ENCODE measurements around the gene SAMD8. TPM values are rescaled to one million over a fixed set of nuclear protein-coding genes. Genes with fewer than 3 reads are reported as not detected.

SAMD8 gene
- total and polyA plus RNA-seq, 2 donors (not counting 3 experiments of a cell fraction or from before 2014, with no cell fraction given) = 19.6 to 22.8 TPM

GRCh38 chr10:75061709-75062505 is 49.5 kb upstream of the SAMD8 start:
- Histone ChIP-seq H3K4me3 (replicated peaks in 1 of 3; ENCODE audit: insufficient read depth in 1 of 3, low read depth in 1 of 3, low read length in 3 of 3) (no peak overlapping the region), H3K4me1 (ENCODE audit: control insufficient read depth, extremely low read depth, insufficient read depth, low read length) (no peaks in the 10 kb centered on the region), H3K9ac (replicated peaks; ENCODE audit: extremely low read depth, insufficient read depth, low read length) (no peak overlapping the region), H3K27ac (ENCODE audit: insufficient read depth, low read depth, low read length) (no peak overlapping the region), H3K9me1 (replicated peaks; ENCODE audit: control insufficient read depth, extremely low read depth, insufficient read depth, low read length) (no peaks in the 10 kb centered on the region), H2AFZ (ENCODE audit: low read depth, low read length) (no peak overlapping the region), H3K27me3 (ENCODE audit: control insufficient read depth in 2 of 2, insufficient read depth in 2 of 2, low read length in 2 of 2) (no peaks in the 10 kb centered on the region), H3K36me3 (ENCODE audit: control insufficient read depth in 2 of 2, extremely low read depth in 1 of 2, insufficient read depth in 2 of 2, low read length in 2 of 2) (no peaks in the 10 kb centered on the region), H4K20me1 (replicated peaks; ENCODE audit: control insufficient read depth, extremely low read depth, insufficient read depth, low read length) (no peaks in the 10 kb centered on the region), H3K9me3 (replicated peaks; ENCODE audit: control insufficient read depth, insufficient read depth, low read length) (no peaks in the 10 kb centered on the region), H3K79me2 (ENCODE audit: control insufficient read depth, insufficient read depth, low read length) (no peaks in the 10 kb centered on the region), H3K4me2 (ENCODE audit: insufficient read depth, low read length) (no peak overlapping the region)
- dilution Hi-C loops (cut with MboI; ENCODE audit: extremely low pct_ligation_motif_present, low sequenced_read_pairs) = no loop called here
- TF ChIP-seq EZH2 (IDR thresholded peaks at IDR 0.05; ENCODE audit: borderline replicate concordance, low read depth, low read length, severe bottlenecking) (no peak), GATA2 (IDR thresholded peaks at IDR 0.05; ENCODE audit: insufficient read depth, insufficient read length, low read depth, low read length) (no peak)
- POLR2A ChIA-PET = no interaction called here
- DNase-seq (ENCODE audit: low read depth, low spot score) (no peak), FAIRE-seq (no peak)
- no TSS peak for BruUV-seq (replicated peaks)
- intact Hi-C loops (cut with micrococcal nuclease) = no loop called here
- CTCF ChIA-PET = interaction anchor here (0.7 kb wide), 1 partner anchor 9 kb away, joined by 4 read pairs; no protein-coding TSS in a partner anchor

DNA sequence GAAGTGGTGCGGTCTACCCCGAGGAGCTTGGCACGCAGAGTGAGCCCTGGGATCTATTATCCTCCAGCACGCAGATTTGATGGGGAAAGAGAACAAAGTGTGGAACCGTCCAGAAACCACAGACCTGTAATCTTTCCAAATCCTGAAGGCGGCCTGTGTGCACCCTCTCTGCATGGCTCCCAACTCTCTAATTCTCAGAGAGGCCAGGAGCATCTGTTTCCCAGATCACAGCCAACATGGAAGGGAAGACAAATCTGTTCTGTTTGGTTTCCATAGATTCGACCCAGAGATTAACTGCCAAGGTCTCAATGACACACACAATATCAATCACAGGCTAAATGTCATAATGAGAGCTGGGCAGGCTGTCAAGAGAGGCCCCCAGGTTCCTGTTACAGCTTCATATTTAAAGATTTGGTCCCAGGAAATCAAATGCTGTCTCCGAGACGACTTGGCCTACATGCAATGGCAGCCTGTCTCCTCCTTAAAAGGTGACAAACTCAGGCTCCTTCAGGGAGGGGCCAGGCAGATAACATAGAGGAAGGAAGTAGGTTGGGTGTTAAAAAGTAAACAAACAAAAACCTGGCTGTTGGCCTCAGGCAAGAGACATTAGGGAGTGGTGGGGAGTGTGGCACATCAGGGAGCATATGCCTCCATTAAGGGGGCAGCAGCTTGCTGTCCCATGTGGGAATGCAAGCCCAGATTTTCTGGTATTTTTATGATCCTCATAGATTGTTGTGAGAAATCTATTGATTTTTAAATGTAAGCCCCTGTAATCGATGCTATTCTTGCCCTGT is 48.8 kb upstream of the SAMD8 start:
- Histone ChIP-seq H2AFZ (ENCODE audit: low read depth, low read length) (no peak overlapping the region), H3K4me2 (ENCODE audit: insufficient read depth, low read length) (no peak overlapping the region), H3K79me2 (ENCODE audit: control insufficient read depth, insufficient read depth, low read length) (no peaks in the 10 kb centered on the region), H3K4me3 (replicated peaks in 1 of 3; ENCODE audit: insufficient read depth in 1 of 3, low read depth in 1 of 3, low read length in 3 of 3) (no peak overlapping the region), H3K9me3 (replicated peaks; ENCODE audit: control insufficient read depth, insufficient read depth, low read length) (no peaks in the 10 kb centered on the region), H4K20me1 (replicated peaks; ENCODE audit: control insufficient read depth, extremely low read depth, insufficient read depth, low read length) (no peaks in the 10 kb centered on the region), H3K9ac (replicated peaks; ENCODE audit: extremely low read depth, insufficient read depth, low read length) (no peak overlapping the region), H3K27me3 (ENCODE audit: control insufficient read depth in 2 of 2, insufficient read depth in 2 of 2, low read length in 2 of 2) (no peaks in the 10 kb centered on the region), H3K9me1 (replicated peaks; ENCODE audit: control insufficient read depth, extremely low read depth, insufficient read depth, low read length) (no peaks in the 10 kb centered on the region), H3K27ac (ENCODE audit: insufficient read depth, low read depth, low read length) (no peak overlapping the region), H3K4me1 (ENCODE audit: control insufficient read depth, extremely low read depth, insufficient read depth, low read length) (no peaks in the 10 kb centered on the region), H3K36me3 (ENCODE audit: control insufficient read depth in 2 of 2, extremely low read depth in 1 of 2, insufficient read depth in 2 of 2, low read length in 2 of 2) (no peaks in the 10 kb centered on the region)
- dilution Hi-C loops (cut with MboI; ENCODE audit: extremely low pct_ligation_motif_present, low sequenced_read_pairs) = no loop called here
- no peak for DNase-seq (ENCODE audit: low read depth, low spot score)
- POLR2A ChIA-PET = no interaction called here
- CTCF ChIA-PET = interaction anchor here (0.7 kb wide), 1 partner anchor 9 kb away, joined by 4 read pairs; no protein-coding TSS in a partner anchor
- intact Hi-C loops (cut with micrococcal nuclease) = no loop called here
- no peak for FAIRE-seq
- TF ChIP-seq, protein P1, sequence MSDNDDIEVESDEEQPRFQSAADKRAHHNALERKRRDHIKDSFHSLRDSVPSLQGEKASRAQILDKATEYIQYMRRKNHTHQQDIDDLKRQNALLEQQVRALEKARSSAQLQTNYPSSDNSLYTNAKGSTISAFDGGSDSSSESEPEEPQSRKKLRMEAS (IDR thresholded peaks at IDR 0.05; ENCODE audit: insufficient read depth, insufficient read length) = no peak
- TF ChIP-seq MYC (IDR thresholded peaks at IDR 0.05; ENCODE audit: low read depth, low read length) (no peak), CTCF (IDR thresholded peaks at IDR 0.05; ENCODE audit: extremely low read depth in 1 of 2, insufficient read depth in 1 of 2, low read depth in 1 of 2, low read length in 2 of 2) (no peak), GATA2 (IDR thresholded peaks at IDR 0.05; ENCODE audit: insufficient read depth, insufficient read length, low read depth, low read length) (no peak), FOS (IDR thresholded peaks at IDR 0.05; ENCODE audit: borderline replicate concordance, insufficient read depth, low read length) (no peak), EZH2 (IDR thresholded peaks at IDR 0.05; ENCODE audit: borderline replicate concordance, low read depth, low read length, severe bottlenecking) (no peak), JUN (IDR thresholded peaks at IDR 0.05; ENCODE audit: borderline replicate concordance, insufficient read depth, insufficient read length, low read depth) (no peak), POLR2AphosphoS5 (IDR thresholded peaks at IDR 0.05; ENCODE audit: insufficient read depth, low read depth, low read length) (no peak), POLR2A (IDR thresholded peaks at IDR 0.05; ENCODE audit: low read depth, low read length) (no peak)
- BruUV-seq (replicated peaks) = no TSS peak
